HG02981 (cell line): ENCODE data around the gene LRRC1.
"Not testable (repeated sequence)": the region's sequence is repeated elsewhere in the genome, so short reads cannot be mapped to it uniquely, and the experiment has no call there.

Experiments
- ATAC-seq: cut with Tn5 transposase; IDR thresholded peaks from one replicate; pipeline ENCODE4 v1.9.1; 2021; ENCODE audit warnings: mild to moderate bottlenecking, moderate library complexity; ENCODE audit not compliant: unreplicated experiment

LRRC1 gene

GRCh38 chr6:53794720-53795339 is at the start of gene LRRC1:
Gene LRRC1, plus strand, starts transcription at chr6:53795005. Its CDS starts 252 bp downstream, at chr6:53795257.
- peak; percentile 61 for ATAC-seq

DNA sequence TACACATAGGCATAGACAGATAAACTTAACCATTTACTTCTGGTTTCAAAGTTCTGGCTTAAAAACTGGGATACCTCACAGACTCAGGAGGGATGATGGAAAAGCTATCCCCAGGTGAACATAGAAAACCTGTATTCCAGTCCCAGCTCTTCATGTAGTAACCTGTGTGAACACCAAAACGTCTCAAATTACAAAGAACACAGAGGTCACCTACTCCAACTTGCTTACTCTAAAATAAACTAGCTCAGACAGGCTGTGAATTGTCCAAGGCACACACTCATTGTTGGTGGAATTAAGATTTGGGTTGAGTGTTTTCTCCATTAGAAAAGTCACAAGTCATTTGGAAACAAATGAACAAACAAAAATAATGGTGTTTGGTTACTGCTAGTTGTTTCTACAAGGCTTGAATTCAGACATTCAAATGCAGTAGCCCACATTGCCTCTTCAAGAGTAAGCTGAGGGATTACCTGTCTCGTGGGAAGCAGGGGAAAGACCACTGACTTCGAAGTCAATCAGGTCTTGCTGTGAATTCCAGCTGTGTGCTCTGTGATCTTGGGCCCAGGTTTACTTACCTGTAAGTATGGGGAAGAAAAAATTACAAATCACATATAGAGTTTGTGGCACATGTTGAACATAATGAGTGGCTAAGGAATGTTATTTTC is 48.2 kb upstream of the LRRC1 start:
- no peak for ATAC-seq

DNA sequence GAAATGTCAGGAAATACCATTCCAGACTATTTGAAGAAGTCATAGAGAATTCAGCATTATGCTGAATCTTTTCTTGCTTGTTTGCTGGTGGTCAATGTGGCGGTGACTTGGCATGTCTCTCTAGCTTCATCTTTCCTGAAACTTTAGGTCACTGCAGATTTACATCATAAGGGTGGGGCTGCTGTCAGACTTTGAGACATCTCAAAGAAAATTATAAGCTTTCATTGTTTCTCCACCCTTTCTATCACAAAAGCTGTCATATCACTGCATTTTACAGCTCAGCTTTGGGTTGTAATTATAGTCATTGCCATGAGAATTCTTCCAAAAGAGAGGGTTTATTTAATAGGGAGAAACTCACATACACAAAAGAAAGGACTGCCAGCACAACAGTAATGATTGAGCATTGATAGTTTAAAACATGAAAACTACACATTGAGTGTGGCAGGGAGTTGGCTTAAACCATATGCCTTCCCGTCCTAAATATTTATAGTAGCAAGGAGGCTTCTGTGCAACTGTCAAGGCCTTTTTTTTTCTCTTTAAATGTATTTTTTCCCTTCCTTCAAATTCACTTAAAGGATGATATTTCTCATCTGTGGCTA is 44.7 kb upstream of the LRRC1 start:
- no peak for ATAC-seq

DNA sequence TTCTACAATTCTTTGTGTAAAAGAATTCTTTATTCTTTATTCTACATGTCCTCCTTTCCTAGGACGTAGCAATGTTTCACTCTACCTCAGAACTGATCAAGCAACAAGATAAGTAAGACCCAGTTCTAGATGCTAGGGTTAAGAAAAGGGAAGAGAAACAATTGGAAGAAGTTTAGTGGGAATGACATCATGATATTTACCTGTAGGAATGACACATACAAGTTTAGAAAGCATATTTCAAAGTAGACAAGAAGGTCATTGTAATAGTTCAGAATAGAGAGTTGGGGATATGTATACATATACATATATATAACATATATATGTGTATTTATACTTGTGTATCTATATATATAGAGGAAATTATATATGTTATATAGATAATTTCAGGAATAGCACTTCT is 43.4 kb upstream of the LRRC1 start:
- no peak for ATAC-seq

DNA sequence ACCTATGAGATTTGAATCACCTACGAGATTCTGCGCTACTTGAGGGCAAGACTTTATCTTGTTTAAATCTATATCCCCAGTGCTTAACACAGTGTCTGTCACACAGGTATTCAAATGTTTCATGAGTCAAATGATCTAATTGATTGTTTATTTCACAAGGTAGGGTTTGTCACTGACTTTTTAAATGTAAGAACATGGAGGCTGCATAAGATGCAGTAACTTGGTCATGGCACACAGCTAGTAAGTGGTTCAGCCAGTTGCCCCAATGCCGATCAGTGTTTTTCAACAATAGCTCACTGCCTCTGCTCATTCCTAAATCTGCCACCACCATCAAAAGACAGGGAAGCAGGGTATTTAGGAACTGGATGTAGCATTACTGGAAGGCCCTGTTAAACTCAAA is 42.4 kb upstream of the LRRC1 start:
- ATAC-seq = no peak

GRCh38 chr6:53752856-53753255 is 41.9 kb upstream of the LRRC1 start:
- no peak for ATAC-seq

DNA sequence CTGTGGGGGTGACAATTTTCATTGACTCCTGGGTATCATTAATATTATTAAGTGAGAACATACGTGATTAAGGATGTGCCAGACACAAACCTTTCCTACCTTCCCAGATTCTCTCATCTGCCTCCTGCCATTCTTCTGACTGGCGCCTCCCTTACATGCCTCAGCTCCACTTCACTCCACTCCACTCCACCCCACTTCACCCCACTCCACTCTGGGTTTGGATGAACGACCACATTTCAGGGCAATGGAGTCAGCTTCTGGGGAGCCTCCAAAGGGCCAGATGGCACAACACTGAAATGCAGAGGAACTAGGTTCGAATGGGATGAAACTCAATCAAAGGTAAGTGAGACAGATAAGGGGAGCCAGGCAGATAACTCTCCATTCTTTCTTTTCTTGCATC is 40.5 kb upstream of the LRRC1 start:
- ATAC-seq = no peak

- ATAC-seq = no peak
Observed at GRCh38 chr6:53756396-53756795, 38.4 kb upstream of the LRRC1 start.

DNA sequence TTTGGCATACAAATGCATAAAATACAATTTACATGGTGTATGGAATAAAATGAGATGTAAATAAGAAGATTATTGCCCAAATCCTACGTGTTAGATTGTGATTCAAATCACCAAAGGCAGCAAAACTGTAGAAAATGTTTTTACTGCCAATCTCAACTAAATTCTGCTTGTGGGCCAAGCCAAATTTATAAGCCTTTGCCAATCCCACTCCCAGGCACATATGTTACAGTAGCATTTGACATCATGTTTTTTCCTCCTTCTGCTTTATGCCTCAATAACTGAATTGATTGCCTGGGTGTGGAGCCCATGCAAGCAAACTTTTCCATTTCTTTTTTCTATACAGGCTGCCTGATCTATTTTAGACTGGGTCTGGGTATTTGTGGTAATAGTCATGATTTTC is 36.3 kb upstream of the LRRC1 start:
- ATAC-seq = no peak

- ATAC-seq = no peak
Observed at GRCh38 chr6:53761036-53761435, 33.8 kb upstream of the LRRC1 start.

DNA sequence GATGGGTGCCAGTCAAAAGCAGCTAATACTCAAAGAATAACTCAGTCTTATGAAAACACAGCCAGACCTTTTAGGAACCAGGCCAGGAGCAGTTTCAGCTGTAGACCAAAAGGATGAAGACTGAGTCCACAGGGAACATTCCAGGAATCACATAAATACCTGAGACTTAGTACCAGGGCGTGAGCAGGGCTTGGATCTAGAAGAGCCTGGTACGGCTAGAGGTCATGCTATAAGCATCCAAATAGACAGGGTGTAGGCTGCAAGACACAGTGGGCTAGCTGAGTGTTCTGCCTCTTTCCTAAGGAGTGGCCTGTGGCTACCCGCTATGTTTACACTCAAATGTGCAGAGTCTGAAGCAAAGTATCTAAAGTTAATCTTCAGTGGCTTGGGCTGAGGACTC is 29.5 kb upstream of the LRRC1 start:
- no peak for ATAC-seq

GRCh38 chr6:53766930-53767329 is 27.9 kb upstream of the LRRC1 start:
- ATAC-seq = no peak

- ATAC-seq = no peak
Observed at GRCh38 chr6:53767941-53768340, 26.9 kb upstream of the LRRC1 start.

GRCh38 chr6:53768636-53769035 is 26.2 kb upstream of the LRRC1 start:
- no peak for ATAC-seq

GRCh38 chr6:53770780-53771249 is 24.0 kb upstream of the LRRC1 start:
- ATAC-seq = no peak

DNA sequence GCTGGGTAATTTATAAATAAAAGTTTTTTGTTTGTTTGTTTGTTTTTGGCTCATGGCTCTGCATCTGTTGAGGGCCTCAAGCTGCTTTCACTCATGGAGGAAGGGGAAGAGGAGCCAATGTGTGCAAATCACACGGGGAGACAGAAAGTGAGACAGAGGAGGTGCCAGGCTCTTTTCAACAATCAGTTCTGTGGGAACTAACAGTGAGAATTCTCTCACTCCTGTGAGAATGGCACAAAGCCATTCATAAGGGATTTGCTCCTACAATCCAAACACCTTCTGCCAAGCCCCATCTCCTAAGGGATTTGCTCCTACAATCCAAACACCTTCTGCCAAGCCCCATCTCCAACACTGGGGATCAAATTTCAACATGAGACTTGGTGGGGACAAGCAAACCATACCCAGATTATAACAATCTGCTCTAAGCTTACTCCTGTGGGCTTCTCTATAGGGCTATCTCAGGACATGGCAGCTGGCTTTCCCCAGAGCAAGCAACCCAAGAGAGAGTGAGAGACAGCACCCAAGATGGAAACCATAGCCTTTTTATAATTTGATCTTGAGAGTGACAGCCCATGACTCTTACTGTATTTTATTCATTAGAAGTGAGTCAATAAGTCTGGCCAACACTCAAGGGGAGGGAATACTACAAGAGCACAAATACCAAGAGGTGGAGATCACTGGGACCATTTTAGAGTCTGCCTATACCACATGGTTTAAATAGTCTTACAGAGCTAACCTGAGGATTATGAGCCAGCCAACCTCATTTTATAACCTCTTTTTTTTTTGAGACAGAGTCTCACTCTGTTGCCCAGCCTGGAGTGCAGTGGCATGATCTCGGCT is 22.8 kb upstream of the LRRC1 start:
- ATAC-seq = no peak

DNA sequence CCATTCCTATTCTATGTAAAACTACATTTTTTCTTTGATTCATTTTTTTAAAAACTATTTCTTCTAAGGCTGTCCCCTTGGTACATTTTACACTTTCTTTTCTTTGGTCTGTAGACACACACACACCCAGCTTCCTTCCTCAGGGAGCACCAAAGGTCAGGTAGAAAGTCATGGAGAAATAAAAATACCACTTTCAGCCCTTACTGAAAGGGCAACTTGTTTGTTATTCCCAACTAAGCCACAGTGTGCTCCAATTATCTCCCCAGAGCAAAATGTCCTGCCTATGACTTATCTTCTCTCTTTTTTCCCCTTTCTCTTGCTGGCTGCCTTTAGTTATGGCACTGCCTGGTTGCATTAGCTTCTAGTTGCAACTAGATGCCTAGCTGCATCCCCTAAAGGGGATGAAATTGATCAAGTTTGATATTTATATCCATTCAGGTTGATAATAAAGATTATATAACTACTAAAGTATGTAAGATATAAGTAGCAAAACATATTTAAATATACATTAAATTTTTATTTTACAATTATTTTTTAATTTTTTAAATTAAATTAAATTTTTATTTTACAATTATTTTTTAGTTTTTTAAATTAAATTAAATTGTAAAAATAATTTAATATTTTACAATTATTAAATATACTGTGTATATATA is 21.6 kb upstream of the LRRC1 start:
- no peak for ATAC-seq

DNA sequence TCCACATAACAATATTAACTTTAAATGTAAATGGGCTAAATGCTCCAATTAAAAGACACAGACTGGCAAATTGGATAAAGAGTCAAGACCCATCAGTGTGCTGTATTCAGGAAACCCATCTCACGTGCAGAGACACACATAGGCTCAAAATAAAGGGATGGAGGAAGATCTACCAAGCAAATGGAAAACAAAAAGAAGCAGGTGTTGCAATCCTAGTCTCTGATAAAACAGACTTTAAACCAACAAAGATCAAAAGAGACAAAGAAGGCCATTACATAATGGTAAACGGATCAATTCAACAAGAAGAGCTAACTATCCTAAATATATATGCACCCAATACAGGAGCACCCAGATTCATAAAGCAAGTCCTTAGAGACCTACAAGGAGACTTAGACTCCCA is 18.7 kb upstream of the LRRC1 start:
- not testable (repeated sequence) for ATAC-seq

DNA sequence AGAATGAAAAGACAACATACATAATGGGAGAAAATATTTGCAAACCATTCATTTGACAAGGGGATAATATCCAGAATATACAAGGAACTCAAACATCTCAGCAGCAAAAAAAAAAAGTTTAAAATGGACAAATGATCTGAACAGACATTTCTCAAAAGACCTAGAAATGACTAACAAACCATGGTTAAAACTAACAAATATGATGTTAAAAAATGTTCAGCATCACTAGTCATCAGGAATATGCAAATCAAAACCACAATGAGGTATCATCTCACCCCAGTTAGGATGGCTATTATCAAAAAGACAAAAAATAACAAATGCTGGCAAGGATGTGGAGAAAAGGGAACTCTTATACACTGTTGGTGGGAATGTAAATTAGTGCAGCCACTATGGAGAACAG is 9.8 kb upstream of the LRRC1 start:
- ATAC-seq = not testable (repeated sequence)

DNA sequence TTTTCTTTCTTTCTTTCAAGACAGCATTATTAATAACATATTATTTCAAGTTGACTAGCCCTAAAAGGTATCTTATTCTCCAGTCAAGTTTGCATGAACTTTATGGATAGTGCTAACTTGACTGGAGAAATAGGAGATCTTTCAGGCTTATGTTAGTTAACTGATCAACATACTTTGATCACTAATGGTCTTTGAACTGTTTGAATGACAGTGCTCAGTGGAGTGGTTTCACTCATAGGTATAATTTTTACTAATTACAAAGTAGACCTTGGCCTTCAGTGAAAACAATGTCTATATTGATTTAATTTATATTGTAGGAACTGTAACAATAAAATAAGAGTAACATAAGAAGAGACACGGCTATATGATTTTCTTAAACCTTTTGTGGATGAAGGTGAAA is 8.0 kb upstream of the LRRC1 start:
- ATAC-seq = no peak

DNA sequence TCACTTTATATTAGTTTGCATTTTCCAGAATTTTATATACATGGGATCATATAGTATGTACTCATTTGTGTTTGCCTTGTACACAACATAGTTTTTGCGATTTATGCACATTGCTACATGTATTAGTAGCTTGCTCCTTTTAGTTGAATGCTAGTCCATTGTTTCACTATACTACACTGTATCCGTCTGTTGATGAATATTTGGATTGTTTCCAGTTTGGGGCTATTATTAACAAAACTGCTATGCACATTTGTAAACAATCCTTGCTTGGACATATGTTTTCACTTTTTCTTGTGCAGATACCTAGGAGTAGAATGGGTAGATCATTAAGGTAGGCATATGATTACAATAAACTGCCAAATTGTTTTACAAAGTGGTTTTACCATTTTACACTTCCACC is 3.9 kb upstream of the LRRC1 start:
- no peak for ATAC-seq
